Fibroblast of pulmonary artery (primary cell): ENCODE data around the gene PDLIM5.
A peak's percentile ranks its signal among the peaks of the same experiment; 100 is the strongest.

Experiments
- DNase-seq: peaks from one replicate; pipeline ENCODE4 v3.0.0-alpha.2; 2010; ENCODE audit warnings: low read depth
- H3K4me3 ChIP-seq: replicated peaks from 2 replicates; pipeline ENCODE4 v1.5.1; 2011; ENCODE audit warnings: low read depth, mild to moderate bottlenecking, control low read depth, low read length, moderate library complexity
- CTCF ChIP-seq: IDR thresholded peaks from 2 replicates; pipeline ENCODE4 v1.5.1; 2011; ENCODE audit warnings: mild to moderate bottlenecking, control low read depth, low read length, inconsistent platforms; ENCODE audit errors: missing control alignments

PDLIM5 gene

GRCh38 chr4:94439606-94440005, 12.1 kb upstream of the PDLIM5 start:
- TF ChIP-seq CTCF = no peak
- DNase-seq = no peak
- no peak overlapping the region for H3K4me3 ChIP-seq

GRCh38 chr4:94441838-94442237, 9.9 kb upstream of the PDLIM5 start:
- TF ChIP-seq CTCF = no peak
- no peak for DNase-seq
- H3K4me3 ChIP-seq = no peak overlapping the region

GRCh38 chr4:94442251-94442650, 9.5 kb upstream of the PDLIM5 start:
- no peak overlapping the region for H3K4me3 ChIP-seq
- no peak for DNase-seq
- TF ChIP-seq CTCF = no peak

GRCh38 chr4:94446386-94446785, 5.4 kb upstream of the PDLIM5 start:
- DNase-seq = peak; percentile 94
- no peak overlapping the region for H3K4me3 ChIP-seq
- TF ChIP-seq CTCF = no peak

- DNase-seq = no peak
- H3K4me3 ChIP-seq = no peak overlapping the region
- no peak for TF ChIP-seq CTCF
Measured at GRCh38 chr4:94447754-94448411, 3.9 kb upstream of the PDLIM5 start.

- no peak overlapping the region for H3K4me3 ChIP-seq
- no peak for DNase-seq
- no peak for TF ChIP-seq CTCF
Measured at GRCh38 chr4:94448815-94449375, 2.8 kb upstream of the PDLIM5 start.
